ENCODE data around the gene CDCA3. TPM values are rescaled to one million over a fixed set of nuclear protein-coding genes. Genes with fewer than 3 reads are reported as not detected.
A peak's percentile ranks its signal among the peaks of the same experiment; 100 is the strongest.

The CDCA3 gene
- total RNA-seq, 1 donor from 2014 or later: 5.2 TPM

DNA sequence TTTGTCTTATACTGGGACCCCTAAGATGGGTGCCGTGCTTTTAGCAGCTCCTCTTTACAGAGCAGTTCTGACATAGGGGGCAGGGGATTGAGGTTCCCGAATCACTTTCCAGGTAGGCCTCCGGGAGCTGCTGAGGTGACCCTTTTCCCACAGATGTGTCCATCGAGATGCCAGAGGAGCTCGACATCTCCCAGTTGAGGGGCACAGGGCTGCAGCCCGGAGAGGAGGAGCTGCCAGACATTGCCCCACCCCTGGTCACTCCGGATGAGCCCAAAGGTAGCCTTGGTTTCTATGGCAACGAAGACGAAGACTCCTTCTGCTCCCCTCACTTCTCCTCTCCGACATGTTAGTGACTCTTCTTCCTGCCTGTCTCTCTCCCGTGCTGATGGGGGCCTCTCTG is 11.9 kb upstream of the CDCA3 start:
- no peak for DNase-seq
- Mint-ChIP-seq H3K27me3 (ENCODE audit: unreplicated experiment) (peaks cover 9% of the 10 kb centered on the region), H3K27ac (ENCODE audit: unreplicated experiment) (no peak overlapping the region), H3K9me3 (ENCODE audit: unreplicated experiment) (peaks cover 9% of the 10 kb centered on the region), H3K36me3 (ENCODE audit: unreplicated experiment) (peaks cover 4% of the 10 kb centered on the region), H3K4me3 (ENCODE audit: unreplicated experiment) (no peak overlapping the region), H3K4me1 (ENCODE audit: low read depth, unreplicated experiment) (peaks cover 5% of the 10 kb centered on the region)
- TF ChIP-seq, protein P1, sequence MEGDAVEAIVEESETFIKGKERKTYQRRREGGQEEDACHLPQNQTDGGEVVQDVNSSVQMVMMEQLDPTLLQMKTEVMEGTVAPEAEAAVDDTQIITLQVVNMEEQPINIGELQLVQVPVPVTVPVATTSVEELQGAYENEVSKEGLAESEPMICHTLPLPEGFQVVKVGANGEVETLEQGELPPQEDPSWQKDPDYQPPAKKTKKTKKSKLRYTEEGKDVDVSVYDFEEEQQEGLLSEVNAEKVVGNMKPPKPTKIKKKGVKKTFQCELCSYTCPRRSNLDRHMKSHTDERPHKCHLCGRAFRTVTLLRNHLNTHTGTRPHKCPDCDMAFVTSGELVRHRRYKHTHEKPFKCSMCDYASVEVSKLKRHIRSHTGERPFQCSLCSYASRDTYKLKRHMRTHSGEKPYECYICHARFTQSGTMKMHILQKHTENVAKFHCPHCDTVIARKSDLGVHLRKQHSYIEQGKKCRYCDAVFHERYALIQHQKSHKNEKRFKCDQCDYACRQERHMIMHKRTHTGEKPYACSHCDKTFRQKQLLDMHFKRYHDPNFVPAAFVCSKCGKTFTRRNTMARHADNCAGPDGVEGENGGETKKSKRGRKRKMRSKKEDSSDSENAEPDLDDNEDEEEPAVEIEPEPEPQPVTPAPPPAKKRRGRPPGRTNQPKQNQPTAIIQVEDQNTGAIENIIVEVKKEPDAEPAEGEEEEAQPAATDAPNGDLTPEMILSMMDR (IDR thresholded peaks at IDR 0.05; ENCODE audit: partially characterized antibody, unreplicated experiment): no peak

DNA sequence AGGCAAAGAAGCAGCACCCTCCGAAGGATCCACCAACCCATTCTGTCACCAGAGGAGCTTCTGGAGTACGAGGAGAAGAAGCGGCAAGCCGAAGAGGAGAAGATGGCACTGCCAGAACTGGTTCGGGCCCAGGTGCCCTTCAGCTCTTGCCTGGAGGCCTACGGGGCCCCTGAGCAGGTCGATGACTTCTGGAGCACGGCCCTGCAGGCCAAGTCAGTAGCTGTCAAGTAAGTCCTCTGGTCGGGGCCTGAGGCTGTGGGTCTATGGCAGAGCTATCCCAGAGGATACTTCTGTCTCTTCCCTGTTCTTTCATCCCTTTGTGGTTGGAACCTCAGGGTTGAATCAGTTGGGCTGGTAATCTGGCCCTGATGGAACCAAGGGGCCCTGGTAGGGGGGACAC is 10.3 kb upstream of the CDCA3 start:
- no peak overlapping the region for H3K27ac Mint-ChIP-seq (ENCODE audit: unreplicated experiment)
- H3K4me3 Mint-ChIP-seq (ENCODE audit: unreplicated experiment): peak overlapping the region; percentile 26
- peaks cover 11% of the 10 kb centered on the region for H3K9me3 Mint-ChIP-seq (ENCODE audit: unreplicated experiment)
- TF ChIP-seq, protein P1 (IDR thresholded peaks at IDR 0.05; ENCODE audit: partially characterized antibody, unreplicated experiment): no peak
- peaks cover 5% of the 10 kb centered on the region for H3K27me3 Mint-ChIP-seq (ENCODE audit: unreplicated experiment)
- H3K4me1 Mint-ChIP-seq (ENCODE audit: low read depth, unreplicated experiment): peaks cover 2% of the 10 kb centered on the region
- DNase-seq: no peak
- H3K36me3 Mint-ChIP-seq (ENCODE audit: unreplicated experiment): peaks cover 4% of the 10 kb centered on the region

DNA sequence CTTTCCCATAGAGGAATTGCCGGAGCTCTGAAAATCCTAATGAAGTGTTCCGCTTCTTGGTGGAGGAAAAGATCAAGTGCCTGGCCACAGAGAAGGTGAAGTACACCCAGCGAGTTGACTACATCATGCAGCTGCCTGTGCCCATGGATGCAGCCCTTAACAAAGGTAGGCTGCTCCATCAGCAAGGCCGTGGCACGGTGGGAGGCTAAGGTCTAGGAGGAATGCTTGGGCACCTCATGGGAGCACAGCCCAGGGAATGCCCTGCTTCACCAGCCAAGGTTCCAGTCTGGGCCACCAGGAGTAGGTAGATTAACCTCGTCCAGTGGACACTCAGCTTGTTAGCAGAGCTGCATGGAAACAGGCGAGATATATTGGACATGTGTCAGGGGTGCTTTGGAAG is 9.9 kb upstream of the CDCA3 start:
- peaks cover 5% of the 10 kb centered on the region for H3K27me3 Mint-ChIP-seq (ENCODE audit: unreplicated experiment)
- peaks cover 4% of the 10 kb centered on the region for H3K36me3 Mint-ChIP-seq (ENCODE audit: unreplicated experiment)
- H3K9me3 Mint-ChIP-seq (ENCODE audit: unreplicated experiment): peaks cover 11% of the 10 kb centered on the region
- H3K4me3 Mint-ChIP-seq (ENCODE audit: unreplicated experiment): peak overlapping the region; percentile 26
- H3K27ac Mint-ChIP-seq (ENCODE audit: unreplicated experiment): no peak overlapping the region
- DNase-seq: no peak
- TF ChIP-seq, protein P1 (IDR thresholded peaks at IDR 0.05; ENCODE audit: partially characterized antibody, unreplicated experiment): no peak
- no peaks in the 10 kb centered on the region for H3K4me1 Mint-ChIP-seq (ENCODE audit: low read depth, unreplicated experiment)

DNA sequence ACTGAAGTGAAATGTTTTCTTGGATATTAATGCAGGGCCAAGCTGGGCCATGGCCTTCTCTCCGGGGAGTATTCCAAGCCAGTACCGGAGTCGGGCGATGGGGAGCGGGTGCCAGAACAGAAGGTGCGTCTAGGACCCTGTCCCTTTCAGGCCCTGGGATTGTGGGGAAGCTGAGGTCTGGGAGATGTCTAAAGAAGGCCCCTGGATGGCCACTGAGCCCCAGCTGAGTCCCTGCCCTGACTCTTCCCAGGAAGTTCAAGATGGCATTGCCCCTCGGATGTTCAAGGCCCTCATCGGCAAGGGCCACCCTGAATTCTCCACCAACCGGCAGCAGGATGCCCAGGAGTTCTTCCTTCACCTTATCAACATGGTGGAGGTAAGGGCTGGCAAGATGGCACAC is 9.0 kb upstream of the CDCA3 start:
- Mint-ChIP-seq H3K36me3 (ENCODE audit: unreplicated experiment) (peaks cover 4% of the 10 kb centered on the region), H3K9me3 (ENCODE audit: unreplicated experiment) (peaks cover 8% of the 10 kb centered on the region), H3K4me3 (ENCODE audit: unreplicated experiment) (no peak overlapping the region), H3K4me1 (ENCODE audit: low read depth, unreplicated experiment) (no peaks in the 10 kb centered on the region), H3K27ac (ENCODE audit: unreplicated experiment) (no peak overlapping the region), H3K27me3 (ENCODE audit: unreplicated experiment) (peaks cover 5% of the 10 kb centered on the region)
- no peak for DNase-seq
- TF ChIP-seq, protein P1 (IDR thresholded peaks at IDR 0.05; ENCODE audit: partially characterized antibody, unreplicated experiment): no peak

DNA sequence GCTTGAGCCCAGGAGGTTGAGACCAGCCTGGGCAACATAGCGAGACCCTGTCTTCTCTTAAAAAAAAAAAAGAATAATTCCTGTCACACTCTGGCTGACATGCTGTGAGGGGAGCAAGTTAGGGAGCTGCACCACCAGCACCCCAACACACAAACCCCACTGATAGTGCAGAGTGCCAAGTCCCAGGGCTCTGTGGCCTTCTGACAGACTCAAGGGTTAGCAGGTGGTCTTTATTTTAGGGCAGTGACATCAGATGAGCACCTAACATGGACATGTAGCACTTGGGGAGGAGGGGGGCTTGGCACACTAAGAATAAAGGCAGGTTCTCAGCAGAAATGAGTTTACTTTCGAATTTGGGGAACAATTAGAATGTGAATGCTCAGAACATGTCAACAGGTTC is 7.7 kb upstream of the CDCA3 start:
- peaks cover 4% of the 10 kb centered on the region for H3K36me3 Mint-ChIP-seq (ENCODE audit: unreplicated experiment)
- H3K4me1 Mint-ChIP-seq (ENCODE audit: low read depth, unreplicated experiment): peaks cover 4% of the 10 kb centered on the region
- peaks cover 6% of the 10 kb centered on the region for H3K9me3 Mint-ChIP-seq (ENCODE audit: unreplicated experiment)
- no peak overlapping the region for H3K4me3 Mint-ChIP-seq (ENCODE audit: unreplicated experiment)
- H3K27me3 Mint-ChIP-seq (ENCODE audit: unreplicated experiment): peaks cover 5% of the 10 kb centered on the region
- H3K27ac Mint-ChIP-seq (ENCODE audit: unreplicated experiment): no peak overlapping the region
- TF ChIP-seq, protein P1 (IDR thresholded peaks at IDR 0.05; ENCODE audit: partially characterized antibody, unreplicated experiment): no peak
- DNase-seq: no peak
